Measurements from ENCODE around the gene HAO2.
"Not testable (repeated sequence)": the region's sequence is repeated elsewhere in the genome, so short reads cannot be mapped to it uniquely, and the experiment has no call there.

HAO2 gene

GRCh38 chr1:119333163-119333896 is 35.3 kb upstream of the HAO2 start:
- Mint-ChIP-seq H3K27ac (no peak overlapping the region), H3K4me3 (no peak overlapping the region), H3K36me3 (ENCODE audit: low read depth) (no peaks in the 10 kb centered on the region), H3K27me3 (no peaks in the 10 kb centered on the region), H3K4me1 (ENCODE audit: low read depth) (no peaks in the 10 kb centered on the region), H3K9me3 (no peaks in the 10 kb centered on the region)
- intact Hi-C loops (cut with micrococcal nuclease) = no loop called here

GRCh38 chr1:119333897-119334250 is 34.7 kb upstream of the HAO2 start:
- intact Hi-C loops (cut with micrococcal nuclease); H3K4me1 Mint-ChIP-seq (ENCODE audit: low read depth); H3K36me3 Mint-ChIP-seq (ENCODE audit: low read depth); H3K27me3 Mint-ChIP-seq; H3K4me3 Mint-ChIP-seq; H3K9me3 Mint-ChIP-seq; H3K27ac Mint-ChIP-seq: not testable (repeated sequence)

GRCh38 chr1:119336848-119337247 is 31.7 kb upstream of the HAO2 start:
- no peaks in the 10 kb centered on the region for H3K27me3 Mint-ChIP-seq
- H3K27ac Mint-ChIP-seq = no peak overlapping the region
- H3K4me3 Mint-ChIP-seq = no peak overlapping the region
- no peaks in the 10 kb centered on the region for H3K4me1 Mint-ChIP-seq (ENCODE audit: low read depth)
- intact Hi-C loops (cut with micrococcal nuclease) = no loop called here
- H3K36me3 Mint-ChIP-seq (ENCODE audit: low read depth) = no peaks in the 10 kb centered on the region
- no peaks in the 10 kb centered on the region for H3K9me3 Mint-ChIP-seq

GRCh38 chr1:119338004-119338403 is 30.6 kb upstream of the HAO2 start:
- no peak overlapping the region for H3K4me3 Mint-ChIP-seq
- H3K36me3 Mint-ChIP-seq (ENCODE audit: low read depth) = no peaks in the 10 kb centered on the region
- H3K4me1 Mint-ChIP-seq (ENCODE audit: low read depth) = no peaks in the 10 kb centered on the region
- peaks cover 1% of the 10 kb centered on the region for H3K27me3 Mint-ChIP-seq
- H3K9me3 Mint-ChIP-seq = no peaks in the 10 kb centered on the region
- intact Hi-C loops (cut with micrococcal nuclease) = no loop called here
- no peak overlapping the region for H3K27ac Mint-ChIP-seq

- H3K4me3 Mint-ChIP-seq = no peak overlapping the region
- no peaks in the 10 kb centered on the region for H3K9me3 Mint-ChIP-seq
- H3K27ac Mint-ChIP-seq = no peak overlapping the region
- peaks cover 4% of the 10 kb centered on the region for H3K27me3 Mint-ChIP-seq
- intact Hi-C loops (cut with micrococcal nuclease) = no loop called here
- no peaks in the 10 kb centered on the region for H3K4me1 Mint-ChIP-seq (ENCODE audit: low read depth)
- H3K36me3 Mint-ChIP-seq (ENCODE audit: low read depth) = no peaks in the 10 kb centered on the region
Observed at GRCh38 chr1:119338757-119339156, 29.8 kb upstream of the HAO2 start.

- Mint-ChIP-seq H3K27ac (no peak overlapping the region), H3K36me3 (ENCODE audit: low read depth) (no peaks in the 10 kb centered on the region), H3K4me1 (ENCODE audit: low read depth) (no peaks in the 10 kb centered on the region), H3K4me3 (no peak overlapping the region), H3K27me3 (peaks cover 4% of the 10 kb centered on the region), H3K9me3 (no peaks in the 10 kb centered on the region)
- intact Hi-C loops (cut with micrococcal nuclease) = no loop called here
Observed at GRCh38 chr1:119340861-119341261, 27.7 kb upstream of the HAO2 start.

GRCh38 chr1:119341372-119341947 is 27.1 kb upstream of the HAO2 start:
- peaks cover 4% of the 10 kb centered on the region for H3K27me3 Mint-ChIP-seq
- H3K4me1 Mint-ChIP-seq (ENCODE audit: low read depth) = no peaks in the 10 kb centered on the region
- intact Hi-C loops (cut with micrococcal nuclease) = no loop called here
- no peaks in the 10 kb centered on the region for H3K9me3 Mint-ChIP-seq
- no peak overlapping the region for H3K27ac Mint-ChIP-seq
- no peaks in the 10 kb centered on the region for H3K36me3 Mint-ChIP-seq (ENCODE audit: low read depth)
- no peak overlapping the region for H3K4me3 Mint-ChIP-seq

- intact Hi-C loops (cut with micrococcal nuclease) = no loop called here
- no peak overlapping the region for H3K4me3 Mint-ChIP-seq
- H3K9me3 Mint-ChIP-seq = no peaks in the 10 kb centered on the region
- H3K27me3 Mint-ChIP-seq = peaks cover 4% of the 10 kb centered on the region
- no peaks in the 10 kb centered on the region for H3K36me3 Mint-ChIP-seq (ENCODE audit: low read depth)
- no peaks in the 10 kb centered on the region for H3K4me1 Mint-ChIP-seq (ENCODE audit: low read depth)
- no peak overlapping the region for H3K27ac Mint-ChIP-seq
Observed at GRCh38 chr1:119345398-119345797, 23.2 kb upstream of the HAO2 start.

GRCh38 chr1:119347858-119348257 is 20.7 kb upstream of the HAO2 start:
- no peaks in the 10 kb centered on the region for H3K36me3 Mint-ChIP-seq (ENCODE audit: low read depth)
- H3K4me1 Mint-ChIP-seq (ENCODE audit: low read depth) = no peaks in the 10 kb centered on the region
- no peaks in the 10 kb centered on the region for H3K9me3 Mint-ChIP-seq
- H3K4me3 Mint-ChIP-seq = no peak overlapping the region
- intact Hi-C loops (cut with micrococcal nuclease) = no loop called here
- no peak overlapping the region for H3K27ac Mint-ChIP-seq
- peaks cover 3% of the 10 kb centered on the region for H3K27me3 Mint-ChIP-seq

- H3K9me3 Mint-ChIP-seq = no peaks in the 10 kb centered on the region
- H3K27ac Mint-ChIP-seq = no peak overlapping the region
- no peaks in the 10 kb centered on the region for H3K36me3 Mint-ChIP-seq (ENCODE audit: low read depth)
- intact Hi-C loops (cut with micrococcal nuclease) = no loop called here
- no peaks in the 10 kb centered on the region for H3K27me3 Mint-ChIP-seq
- no peaks in the 10 kb centered on the region for H3K4me1 Mint-ChIP-seq (ENCODE audit: low read depth)
- no peak overlapping the region for H3K4me3 Mint-ChIP-seq
Observed at GRCh38 chr1:119348941-119349340, 19.6 kb upstream of the HAO2 start.

GRCh38 chr1:119350866-119351265 is 17.7 kb upstream of the HAO2 start:
- intact Hi-C loops (cut with micrococcal nuclease); H3K27me3 Mint-ChIP-seq; H3K4me3 Mint-ChIP-seq; H3K9me3 Mint-ChIP-seq; H3K36me3 Mint-ChIP-seq (ENCODE audit: low read depth); H3K27ac Mint-ChIP-seq; H3K4me1 Mint-ChIP-seq (ENCODE audit: low read depth): not testable (repeated sequence)

- Mint-ChIP-seq H3K27ac (no peak overlapping the region), H3K36me3 (ENCODE audit: low read depth) (no peaks in the 10 kb centered on the region), H3K27me3 (no peaks in the 10 kb centered on the region), H3K4me3 (no peak overlapping the region), H3K9me3 (no peaks in the 10 kb centered on the region), H3K4me1 (ENCODE audit: low read depth) (no peaks in the 10 kb centered on the region)
- intact Hi-C loops (cut with micrococcal nuclease) = no loop called here
Observed at GRCh38 chr1:119351997-119352396, 16.6 kb upstream of the HAO2 start.

- intact Hi-C loops (cut with micrococcal nuclease) = no loop called here
- Mint-ChIP-seq H3K27ac (no peak overlapping the region), H3K4me3 (no peak overlapping the region)
Observed at GRCh38 chr1:119353836-119354235, 14.7 kb upstream of the HAO2 start.

GRCh38 chr1:119358636-119359035 is 9.9 kb upstream of the HAO2 start:
- H3K4me1 Mint-ChIP-seq (ENCODE audit: low read depth) = no peaks in the 10 kb centered on the region
- H3K4me3 Mint-ChIP-seq = no peak overlapping the region
- intact Hi-C loops (cut with micrococcal nuclease) = no loop called here
- H3K36me3 Mint-ChIP-seq (ENCODE audit: low read depth) = no peaks in the 10 kb centered on the region
- no peak overlapping the region for H3K27ac Mint-ChIP-seq
- no peaks in the 10 kb centered on the region for H3K9me3 Mint-ChIP-seq
- peaks cover 2% of the 10 kb centered on the region for H3K27me3 Mint-ChIP-seq

More at GRCh38 chr1:119353836-119354235, 14.7 kb upstream of the HAO2 start:
- no peaks in the 10 kb centered on the region for H3K9me3 Mint-ChIP-seq
- H3K4me1 Mint-ChIP-seq (ENCODE audit: low read depth) = no peaks in the 10 kb centered on the region
- no peaks in the 10 kb centered on the region for H3K36me3 Mint-ChIP-seq (ENCODE audit: low read depth)
- H3K27me3 Mint-ChIP-seq = no peaks in the 10 kb centered on the region

- H3K9me3 Mint-ChIP-seq = no peaks in the 10 kb centered on the region
- intact Hi-C loops (cut with micrococcal nuclease) = loop anchor here (10.0 kb wide), 1 partner anchor 1205 kb away; no protein-coding TSS in a partner anchor
- H3K4me3 Mint-ChIP-seq = no peak overlapping the region
- H3K4me1 Mint-ChIP-seq (ENCODE audit: low read depth) = no peaks in the 10 kb centered on the region
- peaks cover 2% of the 10 kb centered on the region for H3K27me3 Mint-ChIP-seq
- no peak overlapping the region for H3K27ac Mint-ChIP-seq
- H3K36me3 Mint-ChIP-seq (ENCODE audit: low read depth) = no peaks in the 10 kb centered on the region
Observed at GRCh38 chr1:119359730-119360129, 8.9 kb upstream of the HAO2 start.
